Mesothelial cell of epicardium (in vitro differentiated cells): ENCODE results near the gene LEUTX. TPM values are rescaled to one million over a fixed set of nuclear protein-coding genes. Genes with fewer than 3 reads are reported as not detected.

ENCODE experiments used
- DNase-seq, 2 experiments: peaks; one replicate each; pipeline ENCODE4 v3.0.0; 2021; ENCODE audit warnings: low spot score in 2 of 2; ENCODE audit not compliant: unreplicated experiment in 2 of 2
- H3K27ac Mint-ChIP-seq: 2 replicates; pipeline ENCODE4 v1.8.0; 2021; ENCODE audit warnings: mixed read lengths
- H3K27me3 Mint-ChIP-seq: 2 replicates; pipeline ENCODE4 v1.8.0; 2021; ENCODE audit warnings: low read depth, mixed read lengths
- H3K36me3 Mint-ChIP-seq: 2 replicates; pipeline ENCODE4 v1.8.0; 2021; ENCODE audit warnings: mixed read lengths
- H3K4me1 Mint-ChIP-seq: 2 replicates; pipeline ENCODE4 v1.8.0; 2021; ENCODE audit warnings: mixed read lengths
- H3K4me3 Mint-ChIP-seq: 2 replicates; pipeline ENCODE4 v1.8.0; 2021; ENCODE audit warnings: mild to moderate bottlenecking, moderate library complexity, mixed read lengths
- H3K9me3 Mint-ChIP-seq: 2 replicates; pipeline ENCODE4 v1.8.0; 2021; ENCODE audit warnings: mixed read lengths
- total RNA-seq: library from RNA; stranded (reverse); gene quantifications from 3 replicates; pipeline ENCODE4 v1.2.1, GENCODE V29; 2021
- TF ChIP-seq, protein P1 (sequence below): fragments of 200-600 bp; sonication (generic); IDR thresholded peaks from one replicate; pipeline ENCODE4 v1.5.0; 2021; ENCODE audit warnings: antibody characterized with exemption; ENCODE audit not compliant: unreplicated experiment

The LEUTX gene
- total RNA-seq, 1 donor from 2014 or later = not detected

DNA sequence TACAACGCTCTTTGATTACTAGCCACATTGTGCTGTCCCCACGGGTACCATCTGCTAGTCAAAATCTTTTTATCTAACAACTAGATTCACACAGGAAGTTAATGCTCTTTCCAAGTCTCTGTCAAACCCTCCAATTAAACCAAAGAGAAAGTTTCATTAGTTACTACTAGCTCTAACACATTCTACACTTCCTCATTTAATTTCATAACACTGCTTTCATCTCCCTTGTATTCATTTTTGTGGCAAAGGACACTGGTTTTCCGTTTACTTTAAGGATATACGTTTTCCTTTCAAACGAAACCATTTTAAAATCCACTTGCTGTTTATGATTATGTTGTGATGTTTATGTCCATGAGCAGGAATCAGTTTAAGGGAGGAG is 50.0 kb downstream of the LEUTX start:
- no peaks in the 10 kb centered on the region for H3K9me3 Mint-ChIP-seq
- DNase-seq = no peak

DNA sequence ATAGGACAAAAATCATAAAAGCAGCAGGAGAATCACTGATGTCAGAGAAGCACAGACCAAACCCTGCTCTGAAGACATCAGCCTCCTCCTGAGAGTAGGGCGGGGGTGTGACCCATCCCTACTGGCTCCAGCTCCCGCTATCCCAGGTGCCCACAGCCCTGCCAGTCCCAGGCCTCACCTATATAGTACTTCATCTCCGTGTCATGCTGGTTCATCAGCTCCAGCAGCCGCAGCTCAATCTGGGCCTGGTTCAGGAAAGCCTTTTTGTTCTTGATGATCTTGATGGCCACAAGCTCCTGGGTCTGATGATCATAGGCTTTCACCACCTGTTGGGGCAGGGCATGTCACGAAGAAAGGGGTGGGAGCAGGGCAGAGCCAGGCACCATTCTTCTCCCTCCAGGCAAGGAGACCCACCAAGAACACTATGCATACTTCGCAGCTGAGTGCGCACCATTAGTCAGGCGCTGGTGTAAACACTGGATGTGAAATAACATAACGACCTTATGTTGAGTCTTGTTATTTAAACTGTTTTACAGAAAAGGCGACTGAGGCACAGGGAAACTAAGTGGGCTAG is 51.1 kb downstream of the LEUTX start:
- Mint-ChIP-seq H3K4me3 (no peak overlapping the region), H3K9me3 (no peaks in the 10 kb centered on the region), H3K4me1 (peaks cover 18% of the 10 kb centered on the region), H3K27ac (no peak overlapping the region), H3K36me3 (peaks cover 34% of the 10 kb centered on the region), H3K27me3 (no peaks in the 10 kb centered on the region)
- TF ChIP-seq, protein P1, sequence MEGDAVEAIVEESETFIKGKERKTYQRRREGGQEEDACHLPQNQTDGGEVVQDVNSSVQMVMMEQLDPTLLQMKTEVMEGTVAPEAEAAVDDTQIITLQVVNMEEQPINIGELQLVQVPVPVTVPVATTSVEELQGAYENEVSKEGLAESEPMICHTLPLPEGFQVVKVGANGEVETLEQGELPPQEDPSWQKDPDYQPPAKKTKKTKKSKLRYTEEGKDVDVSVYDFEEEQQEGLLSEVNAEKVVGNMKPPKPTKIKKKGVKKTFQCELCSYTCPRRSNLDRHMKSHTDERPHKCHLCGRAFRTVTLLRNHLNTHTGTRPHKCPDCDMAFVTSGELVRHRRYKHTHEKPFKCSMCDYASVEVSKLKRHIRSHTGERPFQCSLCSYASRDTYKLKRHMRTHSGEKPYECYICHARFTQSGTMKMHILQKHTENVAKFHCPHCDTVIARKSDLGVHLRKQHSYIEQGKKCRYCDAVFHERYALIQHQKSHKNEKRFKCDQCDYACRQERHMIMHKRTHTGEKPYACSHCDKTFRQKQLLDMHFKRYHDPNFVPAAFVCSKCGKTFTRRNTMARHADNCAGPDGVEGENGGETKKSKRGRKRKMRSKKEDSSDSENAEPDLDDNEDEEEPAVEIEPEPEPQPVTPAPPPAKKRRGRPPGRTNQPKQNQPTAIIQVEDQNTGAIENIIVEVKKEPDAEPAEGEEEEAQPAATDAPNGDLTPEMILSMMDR = no peak
- no peak for DNase-seq

More for the DNA sequence above, 50.0 kb downstream of the LEUTX start:
- Mint-ChIP-seq H3K36me3 (peaks cover 31% of the 10 kb centered on the region), H3K4me3 (no peak overlapping the region), H3K4me1 (peaks cover 13% of the 10 kb centered on the region), H3K27ac (no peak overlapping the region), H3K27me3 (no peaks in the 10 kb centered on the region)
- TF ChIP-seq, protein P1 = no peak

DNA sequence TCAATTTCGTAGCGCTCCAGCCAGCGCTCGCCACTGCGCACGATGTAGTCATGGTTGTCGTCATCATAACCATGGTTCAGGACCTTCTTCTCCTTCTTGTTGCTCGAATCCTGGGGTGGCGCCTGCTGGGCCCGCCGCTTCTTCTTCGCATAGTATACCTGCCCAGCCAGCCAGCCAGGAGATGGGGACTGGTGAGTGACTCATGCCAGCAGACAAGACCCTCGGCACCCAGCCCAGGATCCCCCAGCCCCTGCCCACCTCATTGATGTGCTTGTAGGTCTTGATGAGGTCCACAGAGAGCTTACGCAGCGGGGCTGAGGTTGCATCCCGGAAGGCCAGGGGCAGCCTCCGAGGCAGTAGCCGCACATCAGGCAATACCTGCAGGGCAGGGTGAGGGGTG is 51.8 kb downstream of the LEUTX start:
- H3K4me3 Mint-ChIP-seq = no peak overlapping the region
- H3K36me3 Mint-ChIP-seq = peaks cover 34% of the 10 kb centered on the region
- no peak for DNase-seq
- H3K4me1 Mint-ChIP-seq = peaks cover 18% of the 10 kb centered on the region
- H3K27me3 Mint-ChIP-seq = no peaks in the 10 kb centered on the region
- TF ChIP-seq, protein P1 = no peak
- H3K27ac Mint-ChIP-seq = no peak overlapping the region
- H3K9me3 Mint-ChIP-seq = no peaks in the 10 kb centered on the region

DNA sequence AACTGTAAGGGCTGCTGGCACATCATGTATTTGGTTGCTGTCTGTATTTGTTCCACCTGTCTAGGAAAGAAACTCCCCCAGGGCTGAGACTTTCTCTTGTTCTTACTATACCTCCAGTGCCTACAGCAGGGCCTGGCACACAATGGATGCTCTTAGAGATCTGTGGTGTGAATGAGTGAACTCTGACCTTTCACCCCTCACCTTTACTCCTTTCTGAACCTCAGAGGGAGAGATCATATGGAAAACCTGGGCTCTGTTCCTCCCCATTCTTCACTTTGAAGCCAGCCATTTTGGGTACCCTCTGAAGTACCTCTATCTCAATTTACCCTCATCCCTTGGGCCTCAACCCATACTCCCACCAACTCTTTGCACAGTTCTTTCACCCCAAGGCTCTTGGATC is 52.2 kb downstream of the LEUTX start:
- TF ChIP-seq, protein P1 = no peak
- Mint-ChIP-seq H3K36me3 (peaks cover 34% of the 10 kb centered on the region), H3K4me1 (peaks cover 18% of the 10 kb centered on the region), H3K9me3 (no peaks in the 10 kb centered on the region), H3K27me3 (no peaks in the 10 kb centered on the region), H3K27ac (no peak overlapping the region), H3K4me3 (no peak overlapping the region)
- no peak for DNase-seq

DNA sequence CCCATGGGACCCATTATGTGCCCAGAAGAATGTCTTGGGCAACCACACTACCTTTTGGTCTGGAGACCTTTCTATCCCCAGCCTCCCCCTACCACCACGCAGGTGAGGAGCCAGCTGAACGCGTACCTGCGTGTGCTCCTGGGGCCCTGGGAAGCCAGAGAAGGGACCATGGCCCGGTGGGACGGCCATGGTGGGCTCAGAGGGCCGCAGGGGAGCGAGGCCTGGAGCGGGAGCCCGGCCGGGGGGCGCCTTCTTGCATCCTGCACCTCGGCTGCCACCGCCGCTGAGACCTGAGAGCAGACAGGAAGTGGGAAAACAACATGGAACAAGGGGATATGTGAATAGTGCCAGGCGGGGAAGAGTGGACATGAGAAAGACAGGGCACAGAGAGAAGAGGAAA is 53.0 kb downstream of the LEUTX start:
- peaks cover 18% of the 10 kb centered on the region for H3K4me1 Mint-ChIP-seq
- H3K4me3 Mint-ChIP-seq = peak overlapping the region; percentile 77
- no peaks in the 10 kb centered on the region for H3K9me3 Mint-ChIP-seq
- no peak for DNase-seq
- TF ChIP-seq, protein P1 = no peak
- peaks cover 35% of the 10 kb centered on the region for H3K36me3 Mint-ChIP-seq
- no peaks in the 10 kb centered on the region for H3K27me3 Mint-ChIP-seq
- peak overlapping the region; percentile 91 for H3K27ac Mint-ChIP-seq
